Endothelial cell of umbilical vein (primary cell): Measurements from ENCODE around the gene CCDC196.

Experiments used
- EZH2 ChIP-seq: IDR thresholded peaks from 2 replicates; pipeline ENCODE4 v1.6.1; 2012; ENCODE audit warnings: borderline replicate concordance, low read depth, mild to moderate bottlenecking, moderate library complexity, low read length, inconsistent platforms; ENCODE audit not compliant: severe bottlenecking
- FOS ChIP-seq: IDR thresholded peaks from 2 replicates; pipeline ENCODE4 v1.6.1; 2011; ENCODE audit warnings: mild to moderate bottlenecking, low read length, moderate library complexity, borderline replicate concordance; ENCODE audit not compliant: insufficient read depth
- GATA2 ChIP-seq: IDR thresholded peaks from 2 replicates; pipeline ENCODE4 v1.7.0; 2011; ENCODE audit warnings: low read depth, mild to moderate bottlenecking, moderate library complexity, mixed read lengths, low read length; ENCODE audit not compliant: insufficient read length, insufficient read depth
- POLR2A ChIP-seq: IDR thresholded peaks from 2 replicates; pipeline ENCODE4 v1.6.1; 2012; ENCODE audit warnings: low read depth, mild to moderate bottlenecking, control low read depth, low read length
- POLR2AphosphoS5 ChIP-seq: IDR thresholded peaks from 2 replicates; pipeline ENCODE4 v1.6.1; 2012; ENCODE audit warnings: low read depth, mild to moderate bottlenecking, control low read depth, low read length, moderate library complexity; ENCODE audit not compliant: insufficient read depth
- TF ChIP-seq, protein P1 (sequence below), 2 donors: IDR thresholded peaks; 1 replicate in 1 of 2; 2 replicates in 1 of 2; pipeline ENCODE4 v1.5.1; 2011; ENCODE audit warnings: low read length in 2 of 2, mild to moderate bottlenecking in 2 of 2, moderate library complexity in 2 of 2, control low read depth in 1 of 2, inconsistent platforms in 1 of 2, low read depth in 1 of 2; ENCODE audit not compliant: insufficient read depth in 1 of 2; ENCODE audit errors: extremely low read depth in 1 of 2
- TF ChIP-seq, protein P2 (sequence below): IDR thresholded peaks from 2 replicates; pipeline ENCODE4 v1.6.1; 2011; ENCODE audit not compliant: insufficient read depth, insufficient read length

DNA sequence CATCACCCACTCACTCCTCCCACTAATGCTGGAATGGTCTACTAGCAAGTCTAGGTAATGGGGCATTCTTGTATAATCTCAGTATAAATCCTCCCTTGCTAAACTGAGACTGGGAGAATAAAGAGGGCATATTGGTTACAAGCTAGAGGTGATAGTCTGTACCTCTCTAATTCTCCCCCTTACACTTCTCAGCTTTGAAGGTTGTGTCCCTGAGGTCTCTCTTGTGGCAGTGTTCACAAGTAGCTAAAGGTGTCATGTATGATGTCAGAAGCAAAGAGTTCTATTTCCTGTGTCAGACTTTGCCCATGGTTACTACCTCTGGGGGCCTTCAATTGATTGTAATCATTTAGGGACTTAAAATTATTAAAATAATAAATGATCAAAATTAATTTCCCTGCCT lies 26.6 kb upstream of the CCDC196 start:
- TF ChIP-seq, protein P1, sequence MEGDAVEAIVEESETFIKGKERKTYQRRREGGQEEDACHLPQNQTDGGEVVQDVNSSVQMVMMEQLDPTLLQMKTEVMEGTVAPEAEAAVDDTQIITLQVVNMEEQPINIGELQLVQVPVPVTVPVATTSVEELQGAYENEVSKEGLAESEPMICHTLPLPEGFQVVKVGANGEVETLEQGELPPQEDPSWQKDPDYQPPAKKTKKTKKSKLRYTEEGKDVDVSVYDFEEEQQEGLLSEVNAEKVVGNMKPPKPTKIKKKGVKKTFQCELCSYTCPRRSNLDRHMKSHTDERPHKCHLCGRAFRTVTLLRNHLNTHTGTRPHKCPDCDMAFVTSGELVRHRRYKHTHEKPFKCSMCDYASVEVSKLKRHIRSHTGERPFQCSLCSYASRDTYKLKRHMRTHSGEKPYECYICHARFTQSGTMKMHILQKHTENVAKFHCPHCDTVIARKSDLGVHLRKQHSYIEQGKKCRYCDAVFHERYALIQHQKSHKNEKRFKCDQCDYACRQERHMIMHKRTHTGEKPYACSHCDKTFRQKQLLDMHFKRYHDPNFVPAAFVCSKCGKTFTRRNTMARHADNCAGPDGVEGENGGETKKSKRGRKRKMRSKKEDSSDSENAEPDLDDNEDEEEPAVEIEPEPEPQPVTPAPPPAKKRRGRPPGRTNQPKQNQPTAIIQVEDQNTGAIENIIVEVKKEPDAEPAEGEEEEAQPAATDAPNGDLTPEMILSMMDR (IDR thresholded peaks at IDR 0.05; ENCODE audit: extremely low read depth in 1 of 2, insufficient read depth in 1 of 2, low read depth in 1 of 2, low read length in 2 of 2), result no peak
- no peak for TF ChIP-seq POLR2A
- TF ChIP-seq, protein P2, sequence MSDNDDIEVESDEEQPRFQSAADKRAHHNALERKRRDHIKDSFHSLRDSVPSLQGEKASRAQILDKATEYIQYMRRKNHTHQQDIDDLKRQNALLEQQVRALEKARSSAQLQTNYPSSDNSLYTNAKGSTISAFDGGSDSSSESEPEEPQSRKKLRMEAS, result no peak
- TF ChIP-seq GATA2, result no peak
- TF ChIP-seq EZH2, result no peak
- no peak for TF ChIP-seq FOS
- TF ChIP-seq POLR2AphosphoS5, result no peak
